Hepatocyte (in vitro differentiated cells): ENCODE measurements around the gene INPP4B. TPM values are rescaled to one million over a fixed set of nuclear protein-coding genes. Genes with fewer than 3 reads are reported as not detected.

Experiments
- DNase-seq: peaks from one replicate; pipeline ENCODE4 v3.0.0-alpha.2; 2016; ENCODE audit warnings: low spot score
- H2AFZ ChIP-seq: fragments of 200-600 bp; sonication (generic); 2 replicates; pipeline ENCODE4 v1.6.0; 2016; ENCODE audit warnings: antibody characterized with exemption, mild to moderate bottlenecking
- H3K27ac ChIP-seq: fragments of 200-600 bp; sonication (generic); 2 replicates; pipeline ENCODE4 v1.5.1; 2016; ENCODE audit warnings: mild to moderate bottlenecking
- H3K27me3 ChIP-seq: fragments of 200-600 bp; sonication (generic); 2 replicates; pipeline ENCODE4 v1.6.1; 2016
- H3K36me3 ChIP-seq: fragments of 200-600 bp; sonication (generic); replicated peaks from 2 replicates; pipeline ENCODE4 v1.5.1; 2016; ENCODE audit warnings: low read depth; ENCODE audit not compliant: insufficient read depth
- H3K4me1 ChIP-seq: fragments of 200-600 bp; sonication (generic); 2 replicates; pipeline ENCODE4 v1.5.1; 2016; ENCODE audit warnings: mild to moderate bottlenecking, moderate library complexity; ENCODE audit not compliant: insufficient read depth
- H3K4me2 ChIP-seq: fragments of 200-600 bp; sonication (generic); 2 replicates; pipeline ENCODE4 v1.6.0; 2016
- H3K4me3 ChIP-seq: fragments of 200-600 bp; sonication (generic); 2 replicates; pipeline ENCODE4 v1.5.1; 2016; ENCODE audit warnings: mild to moderate bottlenecking
- H3K79me2 ChIP-seq: fragments of 200-600 bp; sonication (generic); 2 replicates; pipeline ENCODE4 v1.6.0; 2017; ENCODE audit warnings: mild to moderate bottlenecking
- H3K9me2 ChIP-seq: fragments of 200-600 bp; sonication (generic); replicated peaks from 2 replicates; pipeline ENCODE4 v1.6.0; 2017; ENCODE audit warnings: mild to moderate bottlenecking; ENCODE audit not compliant: insufficient read depth
- H3K9me3 ChIP-seq: fragments of 200-600 bp; sonication (generic); 2 replicates; pipeline ENCODE4 v1.5.1; 2016; ENCODE audit warnings: low read depth, mild to moderate bottlenecking
- H4K20me1 ChIP-seq: fragments of 200-600 bp; sonication (generic); 2 replicates; pipeline ENCODE4 v1.6.0; 2016; ENCODE audit warnings: mild to moderate bottlenecking; ENCODE audit not compliant: insufficient read depth, poor library complexity, severe bottlenecking
- EZH2 ChIP-seq: fragments of 200-600 bp; sonication (generic); IDR thresholded peaks from 2 replicates; pipeline ENCODE4 v1.6.1; 2016; ENCODE audit warnings: antibody characterized with exemption, mild to moderate bottlenecking, borderline replicate concordance
- EZH2phosphoT487 ChIP-seq: fragments of 200-600 bp; sonication (generic); IDR thresholded peaks from one replicate; pipeline ENCODE4 v1.6.1; 2018; ENCODE audit warnings: antibody characterized with exemption, mild to moderate bottlenecking, low read depth, moderate library complexity; ENCODE audit not compliant: unreplicated experiment, severe bottlenecking
- WGBS: methylation state at CpG from one replicate; pipeline ENCODE4 v1.1.6; 2016; ENCODE audit warnings: low lambda C conversion rate; ENCODE audit errors: missing lambda C conversion rate; 5-methylcytosine and 5-hydroxymethylcytosine counted together
- polyA plus RNA-seq: library from polyadenylated mRNA; unstranded; fragments of >200 nt; fragmentation: Nextera tagmentation; extraction: Ambion mirVana; gene quantifications from 2 replicates; pipeline ENCODE4 v1.2.1, GENCODE V29; 2016
- total RNA-seq: library from RNA; depleted of rRNA; stranded (reverse); fragments of >200 nt; gene quantifications from 2 replicates; pipeline ENCODE4 v1.2.3, GENCODE V29; 2014
- TF ChIP-seq, protein P1 (sequence below): fragments of 200-600 bp; sonication (generic); IDR thresholded peaks from 2 replicates; pipeline ENCODE4 v1.5.1; 2016; ENCODE audit warnings: antibody characterized with exemption, mild to moderate bottlenecking; ENCODE audit not compliant: poor library complexity

Gene INPP4B
- total RNA-seq (7.1 and 8.6 TPM in 2 replicates), polyA plus RNA-seq (4.2 and 5.3 TPM in 2 replicates)

DNA sequence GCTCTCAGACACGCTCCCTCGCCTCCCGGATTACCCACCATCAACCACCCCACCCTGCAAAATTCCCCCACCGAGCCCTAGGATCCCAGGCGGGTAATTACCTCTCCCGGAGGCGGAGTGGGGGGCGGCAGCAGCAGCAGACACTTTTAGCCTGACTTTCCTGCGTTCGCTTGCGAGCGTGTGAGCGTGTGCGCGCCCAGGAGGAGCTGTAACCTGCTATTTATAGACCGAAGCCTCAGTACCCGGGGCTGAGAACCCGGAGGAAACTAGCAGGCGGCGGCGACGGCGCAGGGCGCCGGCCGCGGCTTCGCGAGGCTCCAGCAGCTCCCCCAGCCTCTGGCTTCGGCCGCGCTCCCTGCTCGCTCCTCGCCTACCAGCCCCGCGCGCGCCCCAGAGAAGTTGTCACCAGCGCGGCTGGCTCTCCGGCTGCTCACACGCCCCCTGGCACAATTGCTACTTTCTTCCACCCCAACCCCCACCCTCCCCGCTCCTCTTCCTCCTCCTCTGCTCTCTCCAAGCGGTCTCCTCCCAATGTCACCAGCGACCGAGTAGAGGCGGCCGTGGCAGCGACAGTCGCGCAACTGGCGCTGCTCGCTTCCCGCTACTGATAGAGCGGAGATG lies at the start of gene INPP4B:
TSS of gene INPP4B (minus strand) at position 194 of the 621 bp plus-strand sequence.
- H3K4me1 ChIP-seq, result no peaks in the 10 kb centered on the region
- peak within 1 kb of the TSS; percentile 100 for H3K4me2 ChIP-seq
- H4K20me1 ChIP-seq, result no peaks in the 10 kb centered on the region
- H3K27me3 ChIP-seq, result peaks cover 62% of the 10 kb centered on the region
- peak within 1 kb of the TSS; percentile 93 for H2AFZ ChIP-seq
- DNase-seq, result peak; percentile 72
- 1% methylated on average over 37 of the region's 55 CpGs for WGBS
- no peaks in the 10 kb centered on the region for H3K79me2 ChIP-seq
- H3K27ac ChIP-seq, result no peak within 1 kb of the TSS
- H3K9me2 ChIP-seq, result no peaks in the 10 kb centered on the region
- H3K9me3 ChIP-seq, result no peaks in the 10 kb centered on the region
- H3K36me3 ChIP-seq, result no peaks in the 10 kb centered on the region
- H3K4me3 ChIP-seq, result peak within 1 kb of the TSS; percentile 65
- TF ChIP-seq EZH2phosphoT487 (no peak), EZH2 (no peak)
- TF ChIP-seq, protein P1, sequence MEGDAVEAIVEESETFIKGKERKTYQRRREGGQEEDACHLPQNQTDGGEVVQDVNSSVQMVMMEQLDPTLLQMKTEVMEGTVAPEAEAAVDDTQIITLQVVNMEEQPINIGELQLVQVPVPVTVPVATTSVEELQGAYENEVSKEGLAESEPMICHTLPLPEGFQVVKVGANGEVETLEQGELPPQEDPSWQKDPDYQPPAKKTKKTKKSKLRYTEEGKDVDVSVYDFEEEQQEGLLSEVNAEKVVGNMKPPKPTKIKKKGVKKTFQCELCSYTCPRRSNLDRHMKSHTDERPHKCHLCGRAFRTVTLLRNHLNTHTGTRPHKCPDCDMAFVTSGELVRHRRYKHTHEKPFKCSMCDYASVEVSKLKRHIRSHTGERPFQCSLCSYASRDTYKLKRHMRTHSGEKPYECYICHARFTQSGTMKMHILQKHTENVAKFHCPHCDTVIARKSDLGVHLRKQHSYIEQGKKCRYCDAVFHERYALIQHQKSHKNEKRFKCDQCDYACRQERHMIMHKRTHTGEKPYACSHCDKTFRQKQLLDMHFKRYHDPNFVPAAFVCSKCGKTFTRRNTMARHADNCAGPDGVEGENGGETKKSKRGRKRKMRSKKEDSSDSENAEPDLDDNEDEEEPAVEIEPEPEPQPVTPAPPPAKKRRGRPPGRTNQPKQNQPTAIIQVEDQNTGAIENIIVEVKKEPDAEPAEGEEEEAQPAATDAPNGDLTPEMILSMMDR, result no peak

DNA sequence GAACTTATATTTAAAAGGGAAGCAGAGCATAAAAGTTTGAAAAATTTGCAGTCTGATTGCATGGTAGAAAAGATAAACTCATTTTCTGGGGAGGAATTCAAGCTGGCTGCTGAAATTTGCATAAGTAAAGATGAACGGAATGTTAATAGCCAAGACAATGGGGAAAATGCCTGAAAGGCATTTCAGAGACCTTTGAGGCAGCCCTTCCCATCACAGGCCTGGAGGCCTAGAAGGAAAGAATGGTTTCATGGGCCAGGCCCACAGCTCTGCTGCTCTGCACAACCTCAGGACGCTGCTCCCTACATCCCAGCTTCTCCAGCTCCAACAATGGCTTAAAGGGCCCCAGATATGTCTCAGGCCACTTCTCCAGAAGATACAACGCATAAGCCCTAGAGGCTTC lies 46.9 kb upstream of the INPP4B start:
- H3K27ac ChIP-seq, result no peak overlapping the region
- 77% methylated on average over 3 of the region's 3 CpGs for WGBS
- H3K9me3 ChIP-seq, result no peaks in the 10 kb centered on the region
- no peaks in the 10 kb centered on the region for H3K4me1 ChIP-seq
- H3K4me2 ChIP-seq, result no peak overlapping the region
- H3K79me2 ChIP-seq, result no peaks in the 10 kb centered on the region
- no peaks in the 10 kb centered on the region for H3K27me3 ChIP-seq
- no peaks in the 10 kb centered on the region for H3K36me3 ChIP-seq
- H3K4me3 ChIP-seq, result no peak overlapping the region
- H3K9me2 ChIP-seq, result no peaks in the 10 kb centered on the region
- no peak for DNase-seq
- no peaks in the 10 kb centered on the region for H4K20me1 ChIP-seq
- TF ChIP-seq, protein P1, result no peak
- TF ChIP-seq EZH2phosphoT487 (no peak), EZH2 (no peak)
- H2AFZ ChIP-seq, result no peak overlapping the region

- H2AFZ ChIP-seq, result no peak overlapping the region
- no peaks in the 10 kb centered on the region for H3K27me3 ChIP-seq
- H3K4me1 ChIP-seq, result no peaks in the 10 kb centered on the region
- no peaks in the 10 kb centered on the region for H3K9me2 ChIP-seq
- no peaks in the 10 kb centered on the region for H4K20me1 ChIP-seq
- no peaks in the 10 kb centered on the region for H3K9me3 ChIP-seq
- no peak overlapping the region for H3K4me3 ChIP-seq
- no peak for TF ChIP-seq EZH2phosphoT487
- H3K79me2 ChIP-seq, result no peaks in the 10 kb centered on the region
- no peaks in the 10 kb centered on the region for H3K36me3 ChIP-seq
- no peak overlapping the region for H3K27ac ChIP-seq
- no peak for DNase-seq
- 74% methylated on average over 5 of the region's 5 CpGs for WGBS
- H3K4me2 ChIP-seq, result no peak overlapping the region
These were observed 40.5 kb upstream of the INPP4B start for GRCh38 chr4:142886566-142886965.

DNA sequence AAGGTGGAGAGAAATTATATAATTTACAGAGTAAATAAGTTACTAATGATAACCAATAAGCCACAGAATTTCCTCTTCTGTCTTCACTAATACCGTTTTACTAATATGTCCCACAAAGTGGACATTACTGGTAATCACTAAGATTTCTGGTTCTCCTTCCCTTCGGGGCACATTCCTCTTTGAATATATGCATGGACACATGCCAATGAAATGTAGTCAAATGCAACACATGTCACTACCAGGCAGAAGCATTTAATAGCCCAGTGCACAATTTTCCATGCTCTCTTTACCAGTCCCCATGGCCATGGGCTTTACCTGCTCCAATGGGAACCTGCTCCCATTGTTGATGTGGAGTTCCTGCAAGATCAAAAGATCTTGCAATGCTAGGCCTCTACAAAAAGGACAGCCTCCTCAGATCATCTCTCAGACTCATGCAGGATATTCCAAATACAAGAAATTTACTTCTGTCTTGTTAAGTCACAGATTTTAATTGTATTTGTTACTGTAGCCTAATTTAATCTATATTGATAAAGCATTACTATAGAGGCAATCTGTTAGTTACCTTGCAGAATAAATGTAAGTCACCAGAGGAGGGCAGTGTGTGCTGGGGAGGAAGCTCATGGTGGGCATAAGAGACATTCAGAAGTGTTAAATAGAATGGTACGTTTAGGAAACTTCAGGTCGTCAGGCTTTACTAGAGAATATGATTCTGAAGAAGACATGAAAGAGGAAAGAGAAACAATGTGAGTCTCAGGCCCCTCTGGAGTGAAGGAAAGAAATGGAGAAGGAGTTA lies 37.1 kb upstream of the INPP4B start:
- Histone ChIP-seq H3K79me2 (no peaks in the 10 kb centered on the region), H4K20me1 (no peaks in the 10 kb centered on the region), H2AFZ (no peak overlapping the region), H3K27ac (no peak overlapping the region), H3K9me3 (no peaks in the 10 kb centered on the region), H3K4me1 (no peaks in the 10 kb centered on the region), H3K4me2 (no peak overlapping the region), H3K9me2 (no peaks in the 10 kb centered on the region), H3K36me3 (no peaks in the 10 kb centered on the region), H3K27me3 (no peaks in the 10 kb centered on the region), H3K4me3 (no peak overlapping the region)
- DNase-seq, result peak; percentile 26
- no peak for TF ChIP-seq EZH2
- TF ChIP-seq, protein P1, result peak; percentile 54
- 63% methylated on average over 4 of the region's 4 CpGs for whole genome bisulfite sequencing
